ENCODE results near the gene MAZ.

DNA sequence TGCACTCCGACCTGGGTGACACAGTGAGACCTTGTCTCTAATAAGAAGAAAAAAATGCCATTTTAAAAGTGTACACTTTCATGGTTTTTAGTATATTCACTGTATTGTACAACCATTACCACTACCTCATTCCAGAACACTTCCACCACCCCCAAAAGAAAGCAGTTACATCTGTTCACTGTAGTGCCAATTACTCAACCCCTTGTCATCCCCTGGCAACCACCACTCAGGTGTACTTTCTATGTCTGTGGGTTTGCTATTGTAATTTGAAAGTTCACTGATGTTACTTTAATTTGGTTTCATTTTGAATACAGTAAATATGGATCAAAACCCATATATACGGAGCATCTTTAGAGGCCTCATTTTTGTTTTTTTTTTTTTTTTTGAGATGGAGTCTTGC lies 22.2 kb upstream of the MAZ start:
- TF ChIP-seq, protein P1, sequence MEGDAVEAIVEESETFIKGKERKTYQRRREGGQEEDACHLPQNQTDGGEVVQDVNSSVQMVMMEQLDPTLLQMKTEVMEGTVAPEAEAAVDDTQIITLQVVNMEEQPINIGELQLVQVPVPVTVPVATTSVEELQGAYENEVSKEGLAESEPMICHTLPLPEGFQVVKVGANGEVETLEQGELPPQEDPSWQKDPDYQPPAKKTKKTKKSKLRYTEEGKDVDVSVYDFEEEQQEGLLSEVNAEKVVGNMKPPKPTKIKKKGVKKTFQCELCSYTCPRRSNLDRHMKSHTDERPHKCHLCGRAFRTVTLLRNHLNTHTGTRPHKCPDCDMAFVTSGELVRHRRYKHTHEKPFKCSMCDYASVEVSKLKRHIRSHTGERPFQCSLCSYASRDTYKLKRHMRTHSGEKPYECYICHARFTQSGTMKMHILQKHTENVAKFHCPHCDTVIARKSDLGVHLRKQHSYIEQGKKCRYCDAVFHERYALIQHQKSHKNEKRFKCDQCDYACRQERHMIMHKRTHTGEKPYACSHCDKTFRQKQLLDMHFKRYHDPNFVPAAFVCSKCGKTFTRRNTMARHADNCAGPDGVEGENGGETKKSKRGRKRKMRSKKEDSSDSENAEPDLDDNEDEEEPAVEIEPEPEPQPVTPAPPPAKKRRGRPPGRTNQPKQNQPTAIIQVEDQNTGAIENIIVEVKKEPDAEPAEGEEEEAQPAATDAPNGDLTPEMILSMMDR (IDR thresholded peaks at IDR 0.05): no peak
- no peak for TF ChIP-seq POLR2A (IDR thresholded peaks at IDR 0.05)
